HepG2 (cell line): ENCODE results near the gene XRCC5. TPM values are rescaled to one million over a fixed set of nuclear protein-coding genes. Genes with fewer than 3 reads are reported as not detected.
A peak's percentile ranks its signal among the peaks of the same experiment; 100 is the strongest.

Experiments used
- ATAC-seq: fragments of 200-7000 bp; cut with Tn5 transposase; 3 replicates; pipeline ENCODE4 v1.9.1; 2020; ENCODE audit warnings: mild to moderate bottlenecking, moderate library complexity
- BruUV-seq: library from RNA; stranded (reverse); fragments of 400-500 nt; replicated peaks from 2 replicates; lab custom pipeline; 2021; lab: Mats Ljungman, UMichigan
- CTCF ChIA-PET: fragments of 300-600 bp; formaldehyde crosslinking; extraction: SDS; loops from one replicate; lab custom pipeline; 2021; ENCODE audit warnings: low total read pairs, inconsistent platforms, low intra/inter-chr PET ratio; lab: Yijun Ruan, JAX
- POLR2A ChIA-PET: fragments of 350-600 bp; sonication (Branson Sonifier 250); formaldehyde crosslinking; loops from one replicate; lab custom pipeline; 2020; ENCODE audit warnings: antibody characterized with exemption, inconsistent platforms; lab: Yijun Ruan, JAX
- DNase-seq: peaks from one replicate; pipeline ENCODE4 v3.0.0-alpha.2; 2015; ENCODE audit warnings: low spot score
- FAIRE-seq: peaks from 3 replicates; lab custom pipeline; 2011; peaks lifted over from hg19 to GRCh38; lab: Jason Lieb, UNC
- H2AFZ ChIP-seq: one replicate; pipeline ENCODE4 v1.6.1; 2011; ENCODE audit warnings: low read length, inconsistent platforms
- H3K27ac ChIP-seq: fragments of 300-600 bp; 3 replicates; pipeline ENCODE4 v1.8.0; 2011; ENCODE audit warnings: mixed run types, mild to moderate bottlenecking, mixed read lengths, low read length, inconsistent platforms; ENCODE audit not compliant: insufficient read depth; ENCODE audit errors: extremely low read length
- H3K27me3 ChIP-seq, 2 experiments: fragments of 200-600 bp in 1 of 2; 2 replicates in 1 of 2; 3 replicates in 1 of 2; pipeline versions ENCODE4 v1.6.0 to v1.8.0; 2011; ENCODE audit warnings: low read length in 2 of 2, mild to moderate bottlenecking in 2 of 2, moderate library complexity in 2 of 2, inconsistent platforms in 1 of 2; ENCODE audit not compliant: insufficient read depth in 2 of 2, control insufficient read depth in 1 of 2
- H3K36me3 ChIP-seq, 2 experiments: fragments of 200-600 bp in 1 of 2; replicated peaks in 1 of 2; 2 replicates in 1 of 2; 3 replicates in 1 of 2; pipeline versions ENCODE4 v1.5.1 to v1.8.0; 2011; ENCODE audit warnings: low read length in 2 of 2, inconsistent platforms in 1 of 2; ENCODE audit not compliant: insufficient read depth in 2 of 2, control insufficient read depth in 1 of 2
- H3K4me1 ChIP-seq: 2 replicates; pipeline ENCODE4 v1.5.1; 2012; ENCODE audit warnings: low read length, inconsistent platforms; ENCODE audit not compliant: insufficient read depth
- H3K4me2 ChIP-seq: 2 replicates; pipeline ENCODE4 v1.6.0; 2011; ENCODE audit warnings: low read depth, low read length, inconsistent platforms
- H3K4me3 ChIP-seq, 3 experiments: fragments of 200-600 bp in 1 of 3; sonication (generic), shearing (Covaris generic) in 1 of 3; replicated peaks in 1 of 3; 2 replicates each; pipeline ENCODE4 v1.5.1; 2011 to 2016; ENCODE audit warnings: low read length in 3 of 3, inconsistent platforms in 2 of 3, low read depth in 2 of 3, mild to moderate bottlenecking in 2 of 3, control low read depth in 1 of 3, mixed read lengths in 1 of 3; ENCODE audit not compliant: insufficient read depth in 1 of 3
- H3K79me2 ChIP-seq: one replicate; pipeline ENCODE4 v1.6.1; 2011; ENCODE audit warnings: low read length, inconsistent platforms; ENCODE audit not compliant: insufficient read depth
- H3K9ac ChIP-seq: 2 replicates; pipeline ENCODE4 v1.6.0; 2011; ENCODE audit warnings: mild to moderate bottlenecking, low read depth, low read length, inconsistent platforms; ENCODE audit not compliant: insufficient read depth
- H3K9me3 ChIP-seq: 2 replicates; pipeline ENCODE4 v1.5.1; 2012; ENCODE audit warnings: mild to moderate bottlenecking, low read length
- H4K20me1 ChIP-seq: 2 replicates; pipeline ENCODE4 v1.6.0; 2011; ENCODE audit warnings: inconsistent platforms, mild to moderate bottlenecking, low read length, moderate library complexity; ENCODE audit not compliant: insufficient read depth
- ATF1 ChIP-seq: IDR thresholded peaks from 2 replicates; pipeline ENCODE4 v1.6.1; 2016; ENCODE audit warnings: mild to moderate bottlenecking, control low read depth
- BHLHE40 ChIP-seq: IDR thresholded peaks from 2 replicates; pipeline ENCODE4 v1.6.1; 2011; ENCODE audit warnings: low read length, improper control_type of control experiment
- ELF3 ChIP-seq: IDR thresholded peaks from 2 replicates; pipeline ENCODE4 v1.6.1; 2016; ENCODE audit warnings: missing genetic modification reagents, missing compliant biosample characterization
- NFIB ChIP-seq: sonication (generic); formaldehyde crosslinking; IDR thresholded peaks from 2 replicates; pipeline ENCODE4 v1.9.0; 2021; ENCODE audit warnings: missing genetic modification reagents, mild to moderate bottlenecking, borderline replicate concordance
- ZKSCAN5 ChIP-seq: sonication (generic); formaldehyde crosslinking; IDR thresholded peaks from 2 replicates; pipeline ENCODE4 v1.5.1; 2020; ENCODE audit warnings: mild to moderate bottlenecking, missing genetic modification reagents
- ZNF274 ChIP-seq: sonication (generic); formaldehyde crosslinking; IDR thresholded peaks from 2 replicates; pipeline ENCODE4 v1.5.1; 2020; ENCODE audit warnings: mild to moderate bottlenecking, missing genetic modification reagents
- ZNF83 ChIP-seq: sonication (generic); formaldehyde crosslinking; IDR thresholded peaks from 2 replicates; pipeline ENCODE4 v1.4.0; 2020; ENCODE audit warnings: missing genetic modification reagents, mild to moderate bottlenecking, borderline replicate concordance
- WGBS: methylation state at CpG from one replicate; pipeline ENCODE4 v1.1.6; 2017; ENCODE audit warnings: low lambda C conversion rate; 5-methylcytosine and 5-hydroxymethylcytosine counted together
- in situ Hi-C: cut with HindIII; loops from 2 replicates; pipeline ENCODE4 v1.10.0; 2017; ENCODE audit warnings: low pct_unique_long_range_greater_than_20kb; ENCODE audit not compliant: extremely low pct_ligation_motif_present
- intact Hi-C: fragments of 100-400 bp; cut with micrococcal nuclease; formaldehyde crosslinking; loops from one replicate; pipeline ENCODE4 v1.10.0; 2022; ENCODE audit not compliant: unreplicated experiment
- polyA plus RNA-seq, 8 experiments: library from polyadenylated mRNA; depleted of rRNA in 3 of 8; stranded (reverse) in 7 of 8; unstranded in 1 of 8; fragments of >200 nt; fragmentation: Illumina TruSeq in 4 of 8; extraction: Trizol in 4 of 8; gene quantifications; 2 replicates each; pipeline versions ENCODE4 v1.2.1 to v1.2.3, GENCODE V29; 2011 to 2016; ENCODE audit warnings: low read depth in 4 of 8, missing spikeins in 1 of 8, mixed read lengths in 1 of 8; ENCODE audit not compliant: insufficient read depth in 1 of 8
- total RNA-seq, 5 experiments: library from RNA; depleted of rRNA; stranded (reverse); fragments of >200 nt; fragmentation: Illumina TruSeq; extraction: Trizol; gene quantifications; 2 replicates each; pipeline ENCODE4 v1.2.3, GENCODE V29; 2016; ENCODE audit warnings: low read depth in 1 of 5
- TF ChIP-seq, protein P1 (sequence below): sonication (generic); formaldehyde crosslinking; IDR thresholded peaks from 2 replicates; pipeline ENCODE4 v1.5.0; 2020; ENCODE audit warnings: missing genetic modification reagents
- TF ChIP-seq, protein P2 (sequence below): IDR thresholded peaks from 2 replicates; pipeline ENCODE4 v1.6.1; 2012; ENCODE audit warnings: inconsistent platforms
- TF ChIP-seq, protein P3 (sequence below): sonication (generic); formaldehyde crosslinking; IDR thresholded peaks from 2 replicates; pipeline ENCODE4 v1.4.0; 2020; ENCODE audit warnings: missing genetic modification reagents
- TF ChIP-seq, protein P4 (sequence below): sonication (generic); formaldehyde crosslinking; conservative IDR thresholded peaks from 2 replicates; pipeline ENCODE4 v1.4.0; 2020; ENCODE audit warnings: missing genetic modification reagents

The XRCC5 gene
- total and polyA plus RNA-seq, 2 of the 13 experiments (the other 11 are each of a cell fraction or from before 2014, with no cell fraction given): 264 to 454 TPM

DNA sequence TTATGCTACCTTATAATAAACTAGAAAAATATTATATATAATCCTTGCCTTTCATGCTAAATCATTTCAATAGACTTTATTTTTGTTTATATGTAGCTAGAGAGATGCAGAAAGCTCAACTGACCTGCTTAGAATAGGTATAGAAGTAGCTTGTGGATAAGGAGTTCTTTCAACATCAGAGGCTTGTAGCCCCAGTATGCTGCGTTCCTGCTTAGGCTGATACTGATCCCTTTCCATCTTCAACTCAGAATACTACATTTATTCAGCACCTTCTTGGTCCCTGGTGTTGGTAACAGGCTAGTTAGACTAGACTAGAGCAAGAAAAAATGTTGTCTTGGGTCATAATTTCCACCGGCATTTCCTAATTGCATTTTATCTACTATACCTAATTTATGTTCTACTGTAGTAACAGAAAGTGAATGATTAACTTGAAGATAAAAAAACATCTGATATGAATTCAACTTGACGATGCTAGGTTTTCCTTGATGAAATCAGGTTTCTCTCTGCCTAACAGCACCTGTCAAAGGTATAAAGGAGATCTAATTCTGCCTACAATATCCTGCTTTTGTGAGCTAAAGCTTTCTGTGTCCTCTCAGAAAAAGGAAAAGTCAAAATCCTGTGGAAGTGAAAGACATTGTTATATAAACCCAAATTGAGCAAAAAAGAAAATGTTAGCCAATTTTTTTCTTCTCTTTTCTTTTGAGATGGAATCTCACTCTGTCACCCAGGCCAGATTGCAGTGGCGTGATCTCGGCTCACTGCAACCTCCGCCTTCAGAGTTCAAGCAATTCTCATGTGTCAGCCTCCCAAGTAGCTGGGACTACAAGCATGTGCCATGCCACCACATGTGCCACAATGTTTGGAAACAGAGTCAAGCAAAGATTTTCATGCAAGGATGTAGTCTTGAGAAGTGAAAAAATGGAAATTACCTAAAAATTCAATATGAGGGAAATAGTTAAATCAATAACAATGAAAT is 33.4 kb upstream of the XRCC5 start:
- CTCF ChIA-PET: no interaction called here

More for the DNA sequence above, 33.4 kb upstream of the XRCC5 start:
- H3K27me3 ChIP-seq: no peaks in the 10 kb centered on the region
- in situ Hi-C loops: no loop called here
- TF ChIP-seq ELF3 (CRISPR knock-in tag) (no peak), NFIB (no peak), ATF1 (0 out of 2 replicates have a peak, but pooled peaks have one; percentile 16), BHLHE40 (no peak), ZKSCAN5 (CRISPR knock-in tag) (no peak), ZNF274 (CRISPR knock-in tag) (0 out of 2 replicates have a peak, but pooled peaks have one; percentile 37), ZNF83 (CRISPR knock-in tag) (no peak)
- TF ChIP-seq, protein P1, sequence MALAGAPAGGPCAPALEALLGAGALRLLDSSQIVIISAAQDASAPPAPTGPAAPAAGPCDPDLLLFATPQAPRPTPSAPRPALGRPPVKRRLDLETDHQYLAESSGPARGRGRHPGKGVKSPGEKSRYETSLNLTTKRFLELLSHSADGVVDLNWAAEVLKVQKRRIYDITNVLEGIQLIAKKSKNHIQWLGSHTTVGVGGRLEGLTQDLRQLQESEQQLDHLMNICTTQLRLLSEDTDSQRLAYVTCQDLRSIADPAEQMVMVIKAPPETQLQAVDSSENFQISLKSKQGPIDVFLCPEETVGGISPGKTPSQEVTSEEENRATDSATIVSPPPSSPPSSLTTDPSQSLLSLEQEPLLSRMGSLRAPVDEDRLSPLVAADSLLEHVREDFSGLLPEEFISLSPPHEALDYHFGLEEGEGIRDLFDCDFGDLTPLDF (CRISPR knock-in tag): 0 out of 2 replicates have a peak, but pooled peaks have one; percentile 23
- TF ChIP-seq, protein P2, sequence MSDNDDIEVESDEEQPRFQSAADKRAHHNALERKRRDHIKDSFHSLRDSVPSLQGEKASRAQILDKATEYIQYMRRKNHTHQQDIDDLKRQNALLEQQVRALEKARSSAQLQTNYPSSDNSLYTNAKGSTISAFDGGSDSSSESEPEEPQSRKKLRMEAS: no peak
- TF ChIP-seq, protein P3, sequence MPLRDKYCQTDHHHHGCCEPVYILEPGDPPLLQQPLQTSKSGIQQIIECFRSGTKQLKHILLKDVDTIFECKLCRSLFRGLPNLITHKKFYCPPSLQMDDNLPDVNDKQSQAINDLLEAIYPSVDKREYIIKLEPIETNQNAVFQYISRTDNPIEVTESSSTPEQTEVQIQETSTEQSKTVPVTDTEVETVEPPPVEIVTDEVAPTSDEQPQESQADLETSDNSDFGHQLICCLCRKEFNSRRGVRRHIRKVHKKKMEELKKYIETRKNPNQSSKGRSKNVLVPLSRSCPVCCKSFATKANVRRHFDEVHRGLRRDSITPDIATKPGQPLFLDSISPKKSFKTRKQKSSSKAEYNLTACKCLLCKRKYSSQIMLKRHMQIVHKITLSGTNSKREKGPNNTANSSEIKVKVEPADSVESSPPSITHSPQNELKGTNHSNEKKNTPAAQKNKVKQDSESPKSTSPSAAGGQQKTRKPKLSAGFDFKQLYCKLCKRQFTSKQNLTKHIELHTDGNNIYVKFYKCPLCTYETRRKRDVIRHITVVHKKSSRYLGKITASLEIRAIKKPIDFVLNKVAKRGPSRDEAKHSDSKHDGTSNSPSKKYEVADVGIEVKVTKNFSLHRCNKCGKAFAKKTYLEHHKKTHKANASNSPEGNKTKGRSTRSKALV (CRISPR knock-in tag): 0 out of 2 replicates have a peak, but pooled peaks have one; percentile 40
- TF ChIP-seq, protein P4, sequence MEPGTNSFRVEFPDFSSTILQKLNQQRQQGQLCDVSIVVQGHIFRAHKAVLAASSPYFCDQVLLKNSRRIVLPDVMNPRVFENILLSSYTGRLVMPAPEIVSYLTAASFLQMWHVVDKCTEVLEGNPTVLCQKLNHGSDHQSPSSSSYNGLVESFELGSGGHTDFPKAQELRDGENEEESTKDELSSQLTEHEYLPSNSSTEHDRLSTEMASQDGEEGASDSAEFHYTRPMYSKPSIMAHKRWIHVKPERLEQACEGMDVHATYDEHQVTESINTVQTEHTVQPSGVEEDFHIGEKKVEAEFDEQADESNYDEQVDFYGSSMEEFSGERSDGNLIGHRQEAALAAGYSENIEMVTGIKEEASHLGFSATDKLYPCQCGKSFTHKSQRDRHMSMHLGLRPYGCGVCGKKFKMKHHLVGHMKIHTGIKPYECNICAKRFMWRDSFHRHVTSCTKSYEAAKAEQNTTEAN: 0 out of 2 replicates have a peak, but pooled peaks have one; percentile 25
- WGBS: 72% methylated on average over 6 of the region's 6 CpGs
- H3K4me2 ChIP-seq: peak overlapping the region; percentile 22
- no peak overlapping the region for H3K9ac ChIP-seq
- BruUV-seq: no TSS peak
- H3K27ac ChIP-seq: peak overlapping the region; percentile 22
- peaks cover 95% of the 10 kb centered on the region for H3K4me1 ChIP-seq
- FAIRE-seq (no peak), ATAC-seq (no peak), DNase-seq (no peak)
- peaks cover 1 to 25% of the 10 kb centered on the region in 2 experiments; a peak in 4 of 5 replicates for H3K36me3 ChIP-seq
- intact Hi-C loops: no loop called here
- no peaks in the 10 kb centered on the region for H3K9me3 ChIP-seq
- H4K20me1 ChIP-seq: no peaks in the 10 kb centered on the region
- no peak overlapping the region; a peak in 1 of 6 replicates for H3K4me3 ChIP-seq
- H3K79me2 ChIP-seq: peaks cover 61% of the 10 kb centered on the region
- no peak overlapping the region for H2AFZ ChIP-seq
- POLR2A ChIA-PET: interaction anchor here (0.6 to 3.0 kb wide), 4 partner anchors 8 to 39 kb away, joined by 3 to 17 read pairs (median 4); partner anchors contain the start of gene XRCC5
